ENCODE data around the gene STAC3. TPM values are rescaled to one million over a fixed set of nuclear protein-coding genes. Genes with fewer than 3 reads are reported as not detected.

The STAC3 gene
- total and polyA plus RNA-seq, 2 donors (not counting 1 experiment from before 2014, with no cell fraction given): 0.33 TPM

GRCh38 chr12:57262126-57262822 is 11.3 kb upstream of the STAC3 start:
- no peak overlapping the region for H3K4me2 ChIP-seq (ENCODE audit: extremely low read depth, insufficient read depth, low read length)
- H3K27me3 ChIP-seq (ENCODE audit: control insufficient read depth, insufficient read depth, low read length): no peaks in the 10 kb centered on the region
- no peak overlapping the region for H3K27ac ChIP-seq (ENCODE audit: insufficient read depth, low read length)
- H3K4me3 ChIP-seq (replicated peaks in 1 of 4; ENCODE audit: control extremely low read depth in 1 of 4, insufficient read depth in 1 of 4, low read depth in 3 of 4, low read length in 4 of 4): no peak overlapping the region
- H3K9ac ChIP-seq (ENCODE audit: insufficient read depth, low read length): no peak overlapping the region
- H3K79me2 ChIP-seq (ENCODE audit: control insufficient read depth, insufficient read depth, low read length): no peaks in the 10 kb centered on the region
- H3K36me3 ChIP-seq (ENCODE audit: control insufficient read depth, insufficient read depth, low read length): peaks cover 8% of the 10 kb centered on the region
- H2AFZ ChIP-seq (ENCODE audit: low read length): no peak overlapping the region
- TF ChIP-seq CTCF (conservative IDR thresholded peaks at IDR 0.05 in 1 of 2, IDR thresholded peaks at IDR 0.05 in 1 of 2; ENCODE audit: low read depth in 1 of 2, low read length in 2 of 2) (no peak), EZH2 (IDR thresholded peaks at IDR 0.05; ENCODE audit: low read length, missing control alignments) (no peak)
- no peak for DNase-seq (ENCODE audit: low read depth in 2 of 2)
- H3K4me1 ChIP-seq (ENCODE audit: control insufficient read depth, extremely low read depth, insufficient read depth, low read length): no peaks in the 10 kb centered on the region
- H4K20me1 ChIP-seq (ENCODE audit: control insufficient read depth, extremely low read depth, insufficient read depth, low read length): no peaks in the 10 kb centered on the region
- no peaks in the 10 kb centered on the region for H3K9me3 ChIP-seq (ENCODE audit: control insufficient read depth, insufficient read depth, low read depth, low read length)

- no peak for DNase-seq (ENCODE audit: low read depth in 2 of 2)
Measured at GRCh38 chr12:57261428-57261865, 10.5 kb upstream of the STAC3 start.

GRCh38 chr12:57260366-57260765 is 9.4 kb upstream of the STAC3 start:
- Histone ChIP-seq H4K20me1 (ENCODE audit: control insufficient read depth, extremely low read depth, insufficient read depth, low read length) (no peaks in the 10 kb centered on the region), H3K4me3 (replicated peaks in 1 of 4; ENCODE audit: control extremely low read depth in 1 of 4, insufficient read depth in 1 of 4, low read depth in 3 of 4, low read length in 4 of 4) (no peak overlapping the region), H3K4me2 (ENCODE audit: extremely low read depth, insufficient read depth, low read length) (no peak overlapping the region), H3K79me2 (ENCODE audit: control insufficient read depth, insufficient read depth, low read length) (no peaks in the 10 kb centered on the region), H3K9ac (ENCODE audit: insufficient read depth, low read length) (no peak overlapping the region), H3K36me3 (ENCODE audit: control insufficient read depth, insufficient read depth, low read length) (peaks cover 10% of the 10 kb centered on the region), H3K27ac (ENCODE audit: insufficient read depth, low read length) (no peak overlapping the region), H2AFZ (ENCODE audit: low read length) (no peak overlapping the region), H3K4me1 (ENCODE audit: control insufficient read depth, extremely low read depth, insufficient read depth, low read length) (no peaks in the 10 kb centered on the region), H3K27me3 (ENCODE audit: control insufficient read depth, insufficient read depth, low read length) (no peaks in the 10 kb centered on the region), H3K9me3 (ENCODE audit: control insufficient read depth, insufficient read depth, low read depth, low read length) (no peaks in the 10 kb centered on the region)
- DNase-seq (ENCODE audit: low read depth in 2 of 2): no peak
- TF ChIP-seq CTCF (conservative IDR thresholded peaks at IDR 0.05 in 1 of 2, IDR thresholded peaks at IDR 0.05 in 1 of 2; ENCODE audit: low read depth in 1 of 2, low read length in 2 of 2) (no peak), EZH2 (IDR thresholded peaks at IDR 0.05; ENCODE audit: low read length, missing control alignments) (no peak)

More at GRCh38 chr12:57261428-57261865, 10.5 kb upstream of the STAC3 start:
- TF ChIP-seq EZH2 (IDR thresholded peaks at IDR 0.05; ENCODE audit: low read length, missing control alignments) (no peak), CTCF (conservative IDR thresholded peaks at IDR 0.05 in 1 of 2, IDR thresholded peaks at IDR 0.05 in 1 of 2; ENCODE audit: low read depth in 1 of 2, low read length in 2 of 2) (no peak)
- Histone ChIP-seq H3K4me1 (ENCODE audit: control insufficient read depth, extremely low read depth, insufficient read depth, low read length) (no peaks in the 10 kb centered on the region), H3K27ac (ENCODE audit: insufficient read depth, low read length) (no peak overlapping the region), H3K9me3 (ENCODE audit: control insufficient read depth, insufficient read depth, low read depth, low read length) (no peaks in the 10 kb centered on the region), H3K4me3 (replicated peaks in 1 of 4; ENCODE audit: control extremely low read depth in 1 of 4, insufficient read depth in 1 of 4, low read depth in 3 of 4, low read length in 4 of 4) (no peak overlapping the region), H4K20me1 (ENCODE audit: control insufficient read depth, extremely low read depth, insufficient read depth, low read length) (no peaks in the 10 kb centered on the region), H2AFZ (ENCODE audit: low read length) (no peak overlapping the region), H3K27me3 (ENCODE audit: control insufficient read depth, insufficient read depth, low read length) (no peaks in the 10 kb centered on the region), H3K36me3 (ENCODE audit: control insufficient read depth, insufficient read depth, low read length) (peaks cover 8% of the 10 kb centered on the region), H3K9ac (ENCODE audit: insufficient read depth, low read length) (no peak overlapping the region), H3K4me2 (ENCODE audit: extremely low read depth, insufficient read depth, low read length) (no peak overlapping the region), H3K79me2 (ENCODE audit: control insufficient read depth, insufficient read depth, low read length) (no peaks in the 10 kb centered on the region)
